ENCODE data around the gene INF2.
A peak's percentile ranks its signal among the peaks of the same experiment; 100 is the strongest.

INF2 gene

GRCh38 chr14:104644091-104644635, 45.3 kb upstream of the INF2 start:
- H3K27ac ChIP-seq = no peak overlapping the region
- no peak for TF ChIP-seq ZFX (IDR thresholded peaks at IDR 0.05; ENCODE audit: borderline replicate concordance)
- TF ChIP-seq CTCF (IDR thresholded peaks at IDR 0.05) = no peak

GRCh38 chr14:104644656-104645378, 44.6 kb upstream of the INF2 start:
- H3K27ac ChIP-seq = no peak overlapping the region
- TF ChIP-seq ZFX (IDR thresholded peaks at IDR 0.05; ENCODE audit: borderline replicate concordance) (no peak), CTCF (IDR thresholded peaks at IDR 0.05) (no peak)

- H3K27ac ChIP-seq = no peak overlapping the region
- TF ChIP-seq CTCF (IDR thresholded peaks at IDR 0.05) (no peak), ZFX (IDR thresholded peaks at IDR 0.05; ENCODE audit: borderline replicate concordance) (no peak)
These were observed 41.9 kb upstream of the INF2 start for GRCh38 chr14:104647467-104648043.

GRCh38 chr14:104650057-104650980, 39.1 kb upstream of the INF2 start:
- no peak overlapping the region for H3K27ac ChIP-seq
- no peak for TF ChIP-seq ZFX (IDR thresholded peaks at IDR 0.05; ENCODE audit: borderline replicate concordance)
- TF ChIP-seq CTCF (IDR thresholded peaks at IDR 0.05) = peak; percentile 99

- no peak for TF ChIP-seq ZFX (IDR thresholded peaks at IDR 0.05; ENCODE audit: borderline replicate concordance)
- TF ChIP-seq CTCF (IDR thresholded peaks at IDR 0.05) = no peak
- no peak overlapping the region for H3K27ac ChIP-seq
These were observed 38.2 kb upstream of the INF2 start for GRCh38 chr14:104650981-104651875.

GRCh38 chr14:104651876-104652260, 37.5 kb upstream of the INF2 start:
- H3K27ac ChIP-seq = no peak overlapping the region
- TF ChIP-seq ZFX (IDR thresholded peaks at IDR 0.05; ENCODE audit: borderline replicate concordance) (no peak), CTCF (IDR thresholded peaks at IDR 0.05) (peak; percentile 10; the same call in 1 of the 2 replicates)
